Measurements from ENCODE around the gene SIGLEC12. TPM values are rescaled to one million over a fixed set of nuclear protein-coding genes. Genes with fewer than 3 reads are reported as not detected.

The SIGLEC12 gene
- total and polyA plus RNA-seq, 9 of the 15 experiments (the other 6 are each of a cell fraction or from before 2014, with no cell fraction given) = 0.08 to 1.3 (median 0.54) TPM

GRCh38 chr19:51550848-51551672 is 49.5 kb upstream of the SIGLEC12 start (continued):
- TF ChIP-seq HNRNPH1 (optimal IDR thresholded peaks at IDR 0.05; ENCODE audit: low read depth, low read length) (no peak), AFF1 (IDR thresholded peaks at IDR 0.05; ENCODE audit: low read depth in 1 of 2, partially characterized antibody in 2 of 2) (peak in 1 of 2 experiments; percentile 46), ZNF766 (CRISPR knock-in tag; conservative IDR thresholded peaks at IDR 0.05) (0 out of 2 replicates have a peak, but pooled peaks have one; percentile 49), ZNF583 (CRISPR knock-in tag; IDR thresholded peaks at IDR 0.05) (peak; percentile 38; the same call in 1 of the 2 replicates), CBX1 (IDR thresholded peaks at IDR 0.05; ENCODE audit: low read depth) (no peak), UBTF (IDR thresholded peaks at IDR 0.05; ENCODE audit: borderline replicate concordance in 1 of 2, low read depth in 2 of 2, low read length in 2 of 2) (peak; percentile 48 to 80; a peak in 2 of 4 replicates), PHF8 (IDR thresholded peaks at IDR 0.05; ENCODE audit: borderline replicate concordance, low read length) (no peak; the same call in 1 of the 2 replicates), ZEB2 (IDR thresholded peaks at IDR 0.05) (0 out of 2 replicates have a peak, but pooled peaks have one; percentile 55), ATF7 (IDR thresholded peaks at IDR 0.05) (0 out of 2 replicates have a peak, but pooled peaks have one; percentile 13), CXXC5 (CRISPR knock-in tag; IDR thresholded peaks at IDR 0.05) (peak; percentile 54), NR2C2 (CRISPR knock-in tag; IDR thresholded peaks at IDR 0.05) (no peak), NR2C2 (tag; IDR thresholded peaks at IDR 0.05) (peak; percentile 70), POLR2A (conservative IDR thresholded peaks at IDR 0.05) (peak; percentile 57), NR2C1 (IDR thresholded peaks at IDR 0.05) (no peak), NR2C1 (tag; IDR thresholded peaks at IDR 0.05) (peak; percentile 49; the same call in 1 of the 2 replicates), GTF2E2 (tag; IDR thresholded peaks at IDR 0.05) (peak; percentile 69; the same call in 1 of the 2 replicates), ADNP (tag; IDR thresholded peaks at IDR 0.05) (no peak), TAF9B (IDR thresholded peaks at IDR 0.05; ENCODE audit: partially characterized antibody) (peak; percentile 58), DDX20 (tag; IDR thresholded peaks at IDR 0.05; ENCODE audit: low read depth) (no peak), SUPT5H (IDR thresholded peaks at IDR 0.05) (peak; percentile 37), CBFA2T2 (conservative IDR thresholded peaks at IDR 0.05) (no peak), NRF1 (conservative IDR thresholded peaks at IDR 0.05 in 1 of 2, IDR thresholded peaks at IDR 0.05 in 1 of 2) (0 out of 4 replicates have a peak, but pooled peaks of 1 of the 2 experiments have one; percentile 19)

Measured in K562 (cell line).